ENCODE results near the gene KCTD14.
"Not testable (repeated sequence)": the region's sequence is repeated elsewhere in the genome, so short reads cannot be mapped to it uniquely, and the experiment has no call there.

KCTD14 gene, protein sequence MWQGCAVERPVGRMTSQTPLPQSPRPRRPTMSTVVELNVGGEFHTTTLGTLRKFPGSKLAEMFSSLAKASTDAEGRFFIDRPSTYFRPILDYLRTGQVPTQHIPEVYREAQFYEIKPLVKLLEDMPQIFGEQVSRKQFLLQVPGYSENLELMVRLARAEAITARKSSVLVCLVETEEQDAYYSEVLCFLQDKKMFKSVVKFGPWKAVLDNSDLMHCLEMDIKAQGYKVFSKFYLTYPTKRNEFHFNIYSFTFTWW

DNA sequence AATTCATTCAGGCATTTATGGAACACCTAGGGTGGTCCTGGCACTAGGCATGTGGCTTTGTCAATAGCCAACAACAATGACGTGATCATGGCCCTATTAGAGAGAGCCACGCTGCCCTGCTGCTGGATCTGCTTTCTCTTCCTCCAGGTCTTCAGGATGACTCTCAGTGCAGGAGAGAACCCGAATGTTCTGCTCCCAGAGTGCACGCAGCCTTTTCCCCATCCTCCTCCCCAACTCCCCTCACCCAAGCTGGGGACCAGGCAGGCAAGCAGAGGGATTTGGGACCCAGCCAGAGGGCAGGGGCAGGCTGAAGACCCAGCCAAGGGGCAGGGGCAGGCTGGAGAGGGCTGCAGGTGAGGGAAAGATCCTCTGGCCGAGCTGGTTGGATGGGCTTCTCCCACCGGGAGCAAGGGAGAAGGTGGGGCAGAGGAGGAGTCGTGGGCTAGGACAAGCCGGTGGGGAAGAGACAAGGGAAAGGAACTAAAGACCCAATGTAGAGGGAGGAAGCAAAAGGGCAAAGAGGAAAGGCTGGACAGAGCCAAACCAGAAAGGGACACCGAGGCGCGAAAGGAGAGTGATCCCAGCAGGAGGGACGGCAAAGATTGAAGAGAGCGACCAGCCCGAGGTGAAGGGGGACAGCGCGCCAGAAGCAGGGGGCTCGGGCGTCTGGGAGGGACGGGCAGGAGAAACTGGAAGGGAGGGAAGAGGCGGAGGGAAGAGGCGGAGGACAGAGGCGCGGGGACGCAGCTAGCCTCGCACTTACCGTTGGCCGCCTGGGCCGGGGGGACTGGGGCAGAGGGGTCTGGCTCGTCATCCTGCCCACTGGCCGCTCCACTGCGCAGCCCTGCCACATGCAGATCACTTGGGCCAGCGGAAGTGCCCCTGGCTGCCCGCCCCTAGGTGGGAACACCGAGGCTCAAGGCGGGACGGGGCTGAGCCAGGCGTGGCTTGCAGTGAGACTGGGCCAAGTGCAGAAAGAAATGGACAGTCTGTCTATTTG is at the start of gene KCTD14:
Gene KCTD14, minus strand, starts transcription at position 880 of the 1,000 bp plus-strand sequence. Its CDS starts 27 bp downstream, at position 853.
- DNase-seq: no peak

GRCh38 chr11:78072455-78072854 is 49.4 kb upstream of the KCTD14 start:
- no peak for DNase-seq

DNA sequence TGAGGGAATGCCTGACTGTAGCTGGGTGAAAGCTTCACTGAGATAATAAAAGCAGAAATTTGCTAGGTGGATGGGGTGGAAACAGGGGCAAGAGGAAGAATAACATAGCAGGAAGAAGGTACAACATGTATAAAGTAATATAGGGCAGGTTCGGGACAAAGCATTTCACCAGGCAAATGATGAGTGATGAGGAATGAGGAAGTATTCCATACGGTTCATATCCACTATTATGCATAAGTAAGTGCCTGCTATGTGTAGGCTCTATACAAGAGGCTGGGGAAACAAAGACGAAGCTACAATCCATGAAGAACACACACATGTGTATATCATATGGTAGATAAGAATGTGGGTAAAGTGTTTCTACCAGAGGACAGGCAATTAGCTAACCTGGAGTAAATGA is 48.6 kb upstream of the KCTD14 start:
- DNase-seq: no peak

DNA sequence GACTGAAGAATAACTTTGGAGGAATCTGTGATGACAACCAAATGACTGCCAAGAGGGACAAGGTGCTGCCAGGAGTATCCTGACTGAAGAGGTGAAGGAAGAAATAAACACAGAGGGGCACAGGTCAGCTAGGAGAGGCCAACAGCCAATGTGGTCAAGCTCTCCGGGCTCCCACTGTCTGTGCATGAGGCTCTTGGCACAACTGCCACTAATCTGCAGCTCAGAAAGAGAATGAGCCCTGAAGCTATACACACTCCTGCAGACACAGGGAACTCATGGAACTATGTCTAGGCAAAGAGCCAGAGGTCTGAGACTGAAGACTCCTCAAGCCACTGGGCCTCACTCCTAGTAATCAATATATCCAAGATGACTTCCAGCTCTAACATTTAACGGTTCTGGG is 47.5 kb upstream of the KCTD14 start:
- no peak for DNase-seq

GRCh38 chr11:78069465-78069864 is 46.4 kb upstream of the KCTD14 start:
- DNase-seq: no peak

DNA sequence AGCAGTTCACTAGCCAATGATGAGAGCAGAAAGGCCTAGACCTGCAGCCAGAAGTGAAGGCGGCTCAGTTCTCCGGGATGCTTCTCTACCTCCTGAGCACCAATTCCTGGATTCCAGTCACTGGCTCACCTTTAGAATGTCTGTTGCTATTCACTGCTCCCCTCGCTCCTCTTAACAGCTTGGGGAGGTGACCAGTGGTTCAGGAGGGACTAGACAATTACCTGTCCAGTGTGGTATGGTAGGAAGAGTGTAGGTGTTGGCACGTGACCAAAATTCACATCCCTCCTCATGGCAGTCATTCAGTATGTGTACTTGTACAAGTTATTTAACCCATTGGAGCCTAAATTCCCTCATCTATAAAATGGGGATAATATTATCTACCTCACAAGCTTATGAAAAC is 44.6 kb upstream of the KCTD14 start:
- DNase-seq: no peak

- no peak for DNase-seq
Measured at GRCh38 chr11:78066471-78066870, 43.4 kb upstream of the KCTD14 start.

DNA sequence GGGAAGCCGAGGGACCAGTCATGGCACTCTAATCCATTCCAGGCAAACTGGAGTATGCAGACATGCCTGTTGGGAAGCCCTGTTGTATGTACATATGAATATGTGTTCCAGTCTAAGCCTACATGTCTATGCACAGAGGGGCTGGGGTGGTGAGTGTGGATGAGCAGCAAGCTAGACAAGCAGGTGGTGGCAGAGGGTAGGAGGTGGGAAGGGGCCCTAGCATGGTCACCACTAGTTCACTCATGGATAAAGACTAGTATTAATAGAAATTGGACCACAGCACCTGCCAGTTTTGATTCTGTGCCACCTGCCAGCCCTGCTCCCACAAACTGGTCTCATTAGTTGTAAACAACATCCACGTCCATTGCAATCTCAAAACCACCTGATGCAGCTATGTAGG is 42.1 kb upstream of the KCTD14 start:
- no peak for DNase-seq

DNA sequence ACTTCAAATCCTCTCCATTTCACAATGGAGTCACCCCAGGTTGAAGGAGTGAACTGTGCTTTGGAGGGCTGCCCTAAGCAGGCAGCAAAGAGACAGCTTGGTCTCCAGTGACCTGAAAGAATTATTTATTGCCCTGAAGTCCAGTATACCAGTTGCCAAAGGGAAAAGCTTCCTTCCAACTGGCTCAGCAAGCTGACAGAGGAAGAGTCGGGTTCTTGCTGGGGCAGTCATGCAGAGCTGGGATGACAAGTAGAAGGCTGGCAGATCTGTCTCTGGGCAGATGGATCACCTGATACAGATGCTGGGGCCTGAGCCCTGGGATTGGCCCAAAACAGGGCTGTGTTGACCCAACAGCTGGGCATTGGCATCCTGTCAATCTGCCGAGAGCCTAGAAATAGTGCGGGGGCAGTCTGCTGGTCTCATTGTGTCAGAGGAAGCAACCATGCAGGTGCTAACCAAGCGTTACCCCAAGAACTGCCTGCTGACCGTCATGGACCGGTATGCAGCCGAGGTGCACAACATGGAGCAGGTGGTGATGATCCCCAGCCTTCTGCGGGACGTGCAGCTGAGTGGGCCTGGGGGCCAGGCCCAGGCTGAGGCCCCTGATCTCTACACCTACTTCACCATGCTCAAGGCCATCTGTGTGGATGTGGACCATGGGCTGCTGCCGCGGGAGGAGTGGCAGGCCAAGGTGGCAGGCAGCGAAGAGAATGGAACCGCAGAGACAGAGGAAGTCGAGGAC is 40.5 kb upstream of the KCTD14 start, which contains the start of gene THRSP:
Gene THRSP, plus strand, starts transcription at position 422 of the 742 bp plus-strand sequence. Its CDS starts 21 bp downstream, at position 443.
- no peak for DNase-seq

DNA sequence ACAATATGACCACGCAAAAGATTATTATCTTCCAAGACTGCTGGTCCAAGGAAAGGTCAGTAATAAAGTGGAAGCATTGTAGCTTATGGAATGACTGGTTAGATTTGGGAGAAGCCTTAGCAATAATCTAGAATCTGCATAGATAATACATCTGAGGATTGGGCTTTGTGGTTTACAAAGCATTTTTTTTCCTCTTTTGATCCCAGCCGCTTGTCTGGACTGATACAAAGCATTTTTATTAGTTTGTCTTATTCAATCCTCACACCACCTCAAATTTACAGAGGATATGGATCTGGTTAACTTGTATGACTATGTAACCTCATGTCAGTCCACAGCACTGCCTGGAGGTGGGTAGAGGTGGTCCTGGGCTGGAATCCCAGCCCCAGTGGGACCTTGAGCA is 39.6 kb upstream of the KCTD14 start:
- DNase-seq: no peak

- no peak for DNase-seq
Measured at GRCh38 chr11:78061921-78062311, 38.8 kb upstream of the KCTD14 start.

DNA sequence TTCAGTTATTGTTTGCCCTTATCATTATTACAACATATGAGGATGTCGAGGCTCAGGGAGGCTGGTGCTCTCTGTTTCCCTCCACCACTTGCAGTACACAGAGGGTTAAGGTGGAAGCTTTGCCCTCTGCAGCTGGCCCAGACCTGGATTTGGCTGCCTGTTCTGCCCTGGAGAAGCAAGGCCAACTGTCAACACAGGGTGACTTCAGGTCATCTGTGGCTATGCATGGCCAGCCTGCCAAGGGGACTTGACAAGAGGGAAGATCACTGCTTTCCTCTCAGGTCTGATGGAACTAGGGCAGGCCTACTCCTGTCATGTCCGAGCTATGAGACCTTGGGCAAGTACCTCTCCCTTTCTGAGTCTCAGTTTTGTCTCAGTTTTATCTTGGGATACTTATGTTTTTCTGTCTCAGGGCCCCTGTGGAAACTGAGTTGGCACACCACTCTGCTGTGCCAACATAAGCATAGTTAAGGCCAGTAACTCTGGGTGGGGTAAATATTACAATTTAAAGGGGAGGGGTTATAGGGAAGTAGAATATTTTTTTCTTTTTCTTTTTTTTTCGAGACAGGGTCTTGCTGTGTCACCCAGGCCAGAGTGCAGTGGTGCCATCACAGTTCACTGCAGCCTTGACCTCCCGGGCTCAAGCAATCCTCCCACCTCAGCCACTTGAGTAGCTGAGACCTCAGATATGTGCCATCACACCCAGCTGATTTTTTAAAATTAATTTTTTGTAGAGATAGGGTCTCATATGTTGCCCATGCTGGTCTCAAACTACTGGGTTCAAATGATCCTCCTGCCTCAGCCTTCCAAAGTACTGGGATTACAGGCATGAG is 38.2 kb upstream of the KCTD14 start:
- no peak for DNase-seq

- DNase-seq: no peak
Measured at GRCh38 chr11:78060533-78060932, 37.5 kb upstream of the KCTD14 start.

DNA sequence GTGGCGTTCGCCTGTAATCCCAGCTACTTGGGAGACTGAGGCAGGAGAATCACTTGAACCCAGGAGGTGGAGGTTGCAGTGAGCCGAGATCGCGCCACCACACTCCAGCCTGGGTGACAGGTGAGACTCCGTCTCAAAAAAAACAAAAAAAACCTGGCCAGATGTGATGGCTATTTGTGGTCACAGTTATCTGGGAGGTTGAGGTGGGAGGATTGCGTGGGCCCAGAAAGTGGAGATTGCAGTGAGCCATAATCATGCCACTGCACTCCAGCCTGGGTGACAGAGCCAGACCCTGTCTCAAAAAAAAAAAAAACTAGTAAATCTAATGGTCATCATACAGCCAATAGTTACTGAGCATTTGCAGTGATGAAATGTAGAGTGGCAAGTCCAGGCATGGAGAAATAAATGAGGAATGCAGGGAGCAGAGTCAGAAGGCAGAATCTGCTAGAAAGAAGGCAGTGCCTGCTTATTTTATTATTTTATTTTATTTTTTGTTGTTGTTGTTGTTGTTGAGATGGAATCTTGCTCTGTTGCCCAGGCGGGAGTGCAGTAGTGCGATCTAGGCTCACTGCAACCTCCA is 36.8 kb upstream of the KCTD14 start:
- not testable (repeated sequence) for DNase-seq

DNA sequence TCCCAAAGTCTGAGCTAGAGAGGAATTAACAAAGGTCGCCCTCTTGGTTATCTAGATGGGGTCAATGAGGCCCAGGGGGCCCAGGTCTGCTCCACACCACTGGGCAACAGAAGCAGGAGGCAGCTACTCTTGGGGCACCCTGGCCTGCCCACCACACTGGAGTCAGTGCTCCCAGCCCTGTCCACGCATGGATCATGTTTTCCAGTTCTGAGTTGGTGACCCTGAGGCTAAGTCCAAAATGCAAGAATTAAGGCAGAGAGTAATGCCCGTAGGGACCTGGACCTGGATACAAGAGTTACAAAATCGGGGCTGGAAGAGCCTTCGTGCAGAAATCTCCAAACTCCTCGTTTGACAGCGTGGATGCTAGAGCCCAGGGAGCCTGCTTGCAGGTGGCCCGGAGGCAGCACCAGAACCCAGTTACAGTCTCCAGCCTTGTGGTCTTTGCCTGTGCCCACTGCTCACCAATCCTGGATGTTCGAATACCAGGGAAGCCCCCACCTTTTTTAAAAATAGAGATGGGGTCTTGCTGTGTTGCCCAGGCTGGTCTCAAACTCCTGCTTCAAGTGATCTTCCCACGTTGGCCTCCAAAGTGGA is 34.5 kb upstream of the KCTD14 start:
- DNase-seq: no peak

GRCh38 chr11:78056093-78056492 is 33.0 kb upstream of the KCTD14 start:
- no peak for DNase-seq

- no peak for DNase-seq
Measured at GRCh38 chr11:78054971-78055370, 31.9 kb upstream of the KCTD14 start.

GRCh38 chr11:78050964-78051831 is 28.1 kb upstream of the KCTD14 start:
- DNase-seq: no peak

DNA sequence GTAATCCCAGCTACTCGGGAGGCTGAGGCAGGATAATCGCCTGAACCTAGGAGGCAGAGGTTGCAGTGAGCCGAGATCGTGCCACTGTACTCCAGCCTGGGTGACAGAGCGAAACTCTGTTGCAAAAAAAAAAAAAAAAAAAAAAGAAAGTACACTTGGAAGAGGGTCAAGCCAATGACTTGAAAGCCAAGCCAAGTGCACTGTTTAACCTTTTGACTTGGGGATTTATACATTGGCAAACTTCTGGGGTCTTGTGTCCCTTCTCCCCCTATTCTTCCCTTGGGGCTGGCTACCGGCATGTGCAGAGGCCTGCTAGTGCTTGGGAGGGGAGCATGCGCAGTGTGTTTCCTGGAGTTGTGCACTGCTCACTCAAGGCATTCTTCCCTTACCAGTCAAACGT is 26.3 kb upstream of the KCTD14 start:
- DNase-seq: no peak

GRCh38 chr11:78048561-78048960 is 25.5 kb upstream of the KCTD14 start:
- no peak for DNase-seq

GRCh38 chr11:78046486-78046854 is 23.4 kb upstream of the KCTD14 start:
- DNase-seq: no peak
